H1 (cell line): Measurements from ENCODE around the gene ANKRD60. TPM values are rescaled to one million over a fixed set of nuclear protein-coding genes. Genes with fewer than 3 reads are reported as not detected.

ENCODE experiments used
- CTCF ChIA-PET: fragments of 300-600 bp; sonication (Branson Sonifier 250); formaldehyde crosslinking; loops from one replicate; lab custom pipeline; 2021; ENCODE audit not compliant: partially characterized antibody; lab: Charles Lee
- POLR2A ChIA-PET: fragments of 300-600 bp; sonication (Branson Sonifier 250); formaldehyde crosslinking; loops from one replicate; lab custom pipeline; 2021; ENCODE audit warnings: inconsistent platforms; ENCODE audit not compliant: partially characterized antibody; lab: Charles Lee
- DNase-seq, 2 experiments: peaks; one replicate each; pipeline versions ENCODE4 v3.0.0 to v3.0.0-alpha.2; 2010 to 2022; ENCODE audit warnings: low spot score in 2 of 2, low read depth in 1 of 2, mixed read lengths in 1 of 2
- FAIRE-seq: peaks from 2 replicates; lab custom pipeline; 2011; peaks lifted over from hg19 to GRCh38; lab: Jason Lieb, UNC
- H2AFZ ChIP-seq: 2 replicates; pipeline ENCODE4 v1.8.1; 2012; ENCODE audit warnings: low read length, inconsistent platforms
- H2AK5ac ChIP-seq: 2 replicates; pipeline ENCODE4 v1.6.1; 2013; ENCODE audit warnings: low read depth, low read length
- H2BK120ac ChIP-seq: replicated peaks from 2 replicates; pipeline ENCODE3; 2013; ENCODE audit warnings: low read depth, low read length, inconsistent platforms
- H2BK12ac ChIP-seq: 2 replicates; pipeline ENCODE4 v1.6.1; 2013; ENCODE audit warnings: low read depth, low read length
- H2BK15ac ChIP-seq: 2 replicates; pipeline ENCODE4 v1.6.1; 2013; ENCODE audit warnings: low read length
- H2BK20ac ChIP-seq: 2 replicates; pipeline ENCODE4 v1.6.1; 2013; ENCODE audit warnings: low read length
- H2BK5ac ChIP-seq: 2 replicates; pipeline ENCODE4 v1.6.1; 2013; ENCODE audit warnings: low read depth, low read length
- H3K14ac ChIP-seq: 2 replicates; pipeline ENCODE4 v1.6.1; 2013; ENCODE audit warnings: inconsistent platforms; ENCODE audit not compliant: insufficient read length
- H3K18ac ChIP-seq: 2 replicates; pipeline ENCODE4 v1.6.1; 2013; ENCODE audit warnings: low read length; ENCODE audit errors: extremely low read depth
- H3K23ac ChIP-seq: 2 replicates; pipeline ENCODE4 v1.6.1; 2013; ENCODE audit warnings: inconsistent platforms; ENCODE audit not compliant: insufficient read length
- H3K23me2 ChIP-seq: 2 replicates; pipeline ENCODE4 v1.6.1; 2013; ENCODE audit warnings: low read depth, low read length
- H3K27ac ChIP-seq: 2 replicates; pipeline ENCODE4 v1.6.1; 2011; ENCODE audit warnings: low read depth, low read length, inconsistent platforms
- H3K27me3 ChIP-seq, 4 experiments: replicated peaks in 1 of 4; 1 replicate in 1 of 4; 2 replicates in 3 of 4; pipeline versions ENCODE4 v1.6.1 to v1.8.1; 2011 to 2013; ENCODE audit warnings: low read length in 3 of 4, mild to moderate bottlenecking in 3 of 4, inconsistent platforms in 2 of 4, mixed read lengths in 2 of 4, moderate library complexity in 1 of 4; ENCODE audit not compliant: control insufficient read depth in 3 of 4, insufficient read depth in 3 of 4; ENCODE audit errors: extremely low read depth in 1 of 4
- H3K36me3 ChIP-seq, 4 experiments: 2 replicates each; pipeline versions ENCODE4 v1.6.1 to v1.8.1; 2011 to 2013; ENCODE audit warnings: mild to moderate bottlenecking in 4 of 4, low read length in 3 of 4, moderate library complexity in 2 of 4, control low read depth in 1 of 4, inconsistent platforms in 1 of 4; ENCODE audit not compliant: insufficient read depth in 4 of 4, control insufficient read depth in 2 of 4
- H3K4ac ChIP-seq: replicated peaks from 2 replicates; pipeline ENCODE3; 2013; ENCODE audit warnings: low read length, low read depth, mixed read lengths, inconsistent platforms; ENCODE audit not compliant: insufficient read length
- H3K4me1 ChIP-seq, 4 experiments: replicated peaks in 1 of 4; 1 replicate in 1 of 4; 2 replicates in 3 of 4; pipeline versions ENCODE4 v1.6.1 to v1.8.1; 2011 to 2013; ENCODE audit warnings: low read length in 3 of 4, inconsistent platforms in 2 of 4, mixed read lengths in 1 of 4; ENCODE audit not compliant: insufficient read depth in 4 of 4, control insufficient read depth in 3 of 4
- H3K4me2 ChIP-seq, 2 experiments: 2 replicates each; pipeline versions ENCODE4 v1.6.1 to v1.8.1; 2011 to 2013; ENCODE audit warnings: low read depth in 2 of 2, low read length in 2 of 2, control low read depth in 1 of 2, inconsistent platforms in 1 of 2, mild to moderate bottlenecking in 1 of 2; ENCODE audit not compliant: insufficient read depth in 1 of 2
- H3K4me3 ChIP-seq, 4 experiments: fragments of 200-600, 300-600 bp in 1 of 4; sonication (generic), shearing (Covaris generic), sonication (Bioruptor Twin) in 1 of 4; 2 replicates each; pipeline versions ENCODE4 v1.5.1 to v1.8.1; 2011 to 2016; ENCODE audit warnings: low read length in 4 of 4, low read depth in 3 of 4, control low read depth in 2 of 4, inconsistent platforms in 2 of 4, mild to moderate bottlenecking in 2 of 4, mixed read lengths in 1 of 4, moderate library complexity in 1 of 4; ENCODE audit not compliant: insufficient read depth in 2 of 4; ENCODE audit errors: extremely low read depth in 1 of 4
- H3K56ac ChIP-seq: replicated peaks from 2 replicates; pipeline ENCODE3; 2013; ENCODE audit warnings: low read depth, mild to moderate bottlenecking, mixed read lengths, low read length, inconsistent platforms; ENCODE audit not compliant: insufficient read length
- H3K79me1 ChIP-seq: 2 replicates; pipeline ENCODE4 v1.6.1; 2013; ENCODE audit warnings: low read depth, low read length, control low read depth
- H3K79me2 ChIP-seq, 2 experiments: 2 replicates each; pipeline versions ENCODE4 v1.6.1 to v1.8.1; 2012 to 2013; ENCODE audit warnings: low read length in 2 of 2, mild to moderate bottlenecking in 2 of 2, inconsistent platforms in 1 of 2; ENCODE audit not compliant: insufficient read depth in 2 of 2, control insufficient read depth in 1 of 2
- H3K9ac ChIP-seq, 4 experiments: replicated peaks in 1 of 4; 1 replicate in 1 of 4; 2 replicates in 3 of 4; pipeline versions ENCODE4 v1.6.1 to v1.8.1; 2011 to 2013; ENCODE audit warnings: low read depth in 3 of 4, low read length in 3 of 4, control low read depth in 2 of 4, mild to moderate bottlenecking in 2 of 4, moderate library complexity in 2 of 4, inconsistent platforms in 1 of 4; ENCODE audit errors: extremely low read depth in 1 of 4
- H3K9me3 ChIP-seq, 2 experiments: 2 replicates each; pipeline versions ENCODE4 v1.6.1 to v1.8.1; 2012 to 2013; ENCODE audit warnings: mild to moderate bottlenecking in 2 of 2, moderate library complexity in 2 of 2, control low read depth in 1 of 2, inconsistent platforms in 1 of 2, low read depth in 1 of 2, low read length in 1 of 2, mixed read lengths in 1 of 2; ENCODE audit not compliant: insufficient read depth in 2 of 2
- H4K20me1 ChIP-seq, 2 experiments: replicated peaks in 1 of 2; 2 replicates each; pipeline versions ENCODE3 to v1.8.1; 2011 to 2013; ENCODE audit warnings: inconsistent platforms in 2 of 2, low read length in 2 of 2, mild to moderate bottlenecking in 1 of 2; ENCODE audit not compliant: insufficient read depth in 2 of 2, control insufficient read depth in 1 of 2
- H4K5ac ChIP-seq: 2 replicates; pipeline ENCODE4 v1.6.1; 2013; ENCODE audit warnings: low read length, low read depth, mixed read lengths, inconsistent platforms; ENCODE audit not compliant: insufficient read length
- H4K8ac ChIP-seq: 2 replicates; pipeline ENCODE4 v1.8.0; 2013; ENCODE audit warnings: mild to moderate bottlenecking, moderate library complexity, low read length, inconsistent platforms; ENCODE audit not compliant: insufficient read depth; ENCODE audit errors: extremely low read depth
- H4K91ac ChIP-seq: replicated peaks from 2 replicates; pipeline ENCODE3; 2013; ENCODE audit warnings: low read length, mixed read lengths, inconsistent platforms; ENCODE audit not compliant: insufficient read length
- ASH2L ChIP-seq: fragments of 200-600, 300-600 bp; sonication (generic); IDR thresholded peaks from one replicate; pipeline ENCODE4 v1.7.1; 2017; ENCODE audit warnings: low read length
- BACH1 ChIP-seq: IDR thresholded peaks from 2 replicates; pipeline ENCODE4 v1.6.1; 2012; ENCODE audit warnings: low read length, improper control_type of control experiment
- EP300 ChIP-seq, 2 experiments: IDR thresholded peaks; 1 replicate in 1 of 2; 2 replicates in 1 of 2; pipeline ENCODE4 v1.6.1; 2011 to 2012; ENCODE audit warnings: low read depth in 2 of 2, low read length in 2 of 2, mild to moderate bottlenecking in 2 of 2, borderline replicate concordance in 1 of 2, inconsistent platforms in 1 of 2, moderate library complexity in 1 of 2
- HDAC6 ChIP-seq: IDR thresholded peaks from one replicate; pipeline ENCODE4 v1.7.1; 2012; ENCODE audit warnings: low read depth, mild to moderate bottlenecking, inconsistent platforms, low read length, moderate library complexity
- RXRA ChIP-seq: IDR thresholded peaks from 2 replicates; pipeline ENCODE4 v1.6.1; 2011; ENCODE audit warnings: low read depth, mild to moderate bottlenecking, low read length, moderate library complexity; ENCODE audit not compliant: insufficient read depth
- SP2 ChIP-seq: IDR thresholded peaks from 2 replicates; pipeline ENCODE4 v1.6.1; 2012; ENCODE audit warnings: mild to moderate bottlenecking, low read length, inconsistent platforms
- SUZ12 ChIP-seq: fragments of 200-600 bp; sonication (generic); IDR thresholded peaks from 2 replicates; pipeline ENCODE4 v1.6.1; 2012; ENCODE audit warnings: mild to moderate bottlenecking, inconsistent platforms, low read length, moderate library complexity, mixed read lengths
- TAF7 ChIP-seq: optimal IDR thresholded peaks from 2 replicates; pipeline ENCODE3; 2011; ENCODE audit warnings: low read depth, mild to moderate bottlenecking, inconsistent platforms, low read length, moderate library complexity, borderline replicate concordance
- TBP ChIP-seq: IDR thresholded peaks from 2 replicates; pipeline ENCODE4 v1.6.1; 2011; ENCODE audit warnings: low read depth, low read length, improper control_type of control experiment
- WGBS, 2 experiments: shearing (Covaris generic) in 1 of 2; methylation state at CpG; one replicate each; pipeline versions ENCODE4 v1.1.6 to v1.1.7; 2013 to 2015; ENCODE audit warnings: low lambda C conversion rate in 2 of 2, mixed read lengths in 2 of 2, inconsistent platforms in 1 of 2, low coverage in 1 of 2, missing lambda C conversion rate in 1 of 2; ENCODE audit not compliant: insufficient replicate concordance in 2 of 2, insufficient coverage in 1 of 2, insufficient read length in 1 of 2; ENCODE audit errors: extremely low coverage in 1 of 2, missing lambda C conversion rate in 1 of 2; 5-methylcytosine and 5-hydroxymethylcytosine counted together
- polyA plus RNA-seq, 7 experiments: library from polyadenylated mRNA; depleted of rRNA in 3 of 7; stranded (reverse) in 5 of 7; unstranded in 2 of 7; fragments of >200 nt in 5 of 7; fragments of 200-250 nt in 2 of 7; gene quantifications; 1 replicate in 5 of 7; 2 replicates in 1 of 7; 4 replicates in 1 of 7; pipeline versions ENCODE4 v1.2.1 to v1.2.3, GENCODE V29; 2011 to 2013; ENCODE audit warnings: missing spikeins in 2 of 7, mixed read lengths in 2 of 7
- total RNA-seq: library from RNA; stranded (reverse); fragmentation: NEBNext Ultra II Directional; extraction: Animal tissue kit (Norgen Biotek cat#: 25700); gene quantifications from 2 replicates; pipeline ENCODE4 v1.2.1, GENCODE V29; 2021
- TF ChIP-seq, protein P1 (sequence below): IDR thresholded peaks from 2 replicates; pipeline ENCODE4 v1.6.1; 2011; ENCODE audit warnings: low read length, improper control_type of control experiment
- TF ChIP-seq, protein P2 (sequence below): IDR thresholded peaks from 2 replicates; pipeline ENCODE4 v1.6.1; 2012; ENCODE audit warnings: low read length, inconsistent platforms

The ANKRD60 gene
- total and polyA plus RNA-seq, 2 of the 8 experiments (the other 6 are each of a cell fraction or from before 2014, with no cell fraction given) = not detected

DNA sequence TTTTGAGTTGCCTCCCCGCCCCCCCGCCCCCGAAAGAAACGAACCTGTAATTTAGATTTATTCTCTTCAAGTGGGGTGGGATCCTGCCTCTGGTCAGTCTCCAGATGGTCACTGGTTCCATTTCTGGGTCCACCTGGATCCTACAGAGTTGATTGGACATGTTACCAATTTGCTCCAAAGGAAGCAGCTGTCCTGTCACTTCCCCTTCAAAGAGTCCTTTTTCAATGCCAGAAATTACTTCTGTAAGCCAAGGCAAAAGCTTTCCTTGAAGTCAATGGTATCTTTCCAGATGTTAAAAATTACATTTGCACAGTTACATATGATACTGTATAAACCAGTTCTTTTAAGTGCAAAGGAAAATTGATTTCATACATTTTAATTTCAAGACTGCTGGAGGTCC, 12.0 kb upstream of the ANKRD60 start:
- no peaks in the 10 kb centered on the region for H3K9me3 ChIP-seq
- H3K23ac ChIP-seq = no peak overlapping the region
- H2BK12ac ChIP-seq = no peak overlapping the region
- H4K5ac ChIP-seq = no peak overlapping the region
- no peaks in the 10 kb centered on the region for H3K79me1 ChIP-seq
- no peak overlapping the region for H3K27ac ChIP-seq
- H3K27me3 ChIP-seq = no peaks in the 10 kb centered on the region; a peak in 1 of 7 replicates
- H3K79me2 ChIP-seq = no peaks in the 10 kb centered on the region
- no peak overlapping the region for H2BK120ac ChIP-seq
- DNase-seq (no peak), FAIRE-seq (no peak)
- no peak overlapping the region for H2BK20ac ChIP-seq
- H3K36me3 ChIP-seq = peaks cover 0 to 14% (median 7%) of the 10 kb centered on the region in 4 experiments; a peak in 4 of 8 replicates
- H4K8ac ChIP-seq = no peak overlapping the region
- no peak overlapping the region for H2BK5ac ChIP-seq
- H2AFZ ChIP-seq = no peak overlapping the region
- no peak overlapping the region for H2AK5ac ChIP-seq
- no peak overlapping the region for H3K56ac ChIP-seq
- H3K23me2 ChIP-seq = peaks cover 4% of the 10 kb centered on the region; the same call in 1 of the 2 replicates
- no peaks in the 10 kb centered on the region for H4K20me1 ChIP-seq
- H3K18ac ChIP-seq = no peak overlapping the region
- H3K4me1 ChIP-seq = no peaks in the 10 kb centered on the region; a peak in 1 of 7 replicates
- POLR2A ChIA-PET = no interaction called here
- no peak overlapping the region for H3K4ac ChIP-seq
- no peak overlapping the region for H3K4me2 ChIP-seq
- no peak overlapping the region for H4K91ac ChIP-seq
- H3K9ac ChIP-seq = no peak overlapping the region
- 93% methylated on average over 4 of the region's 4 CpGs; no CpG with 5 or more reads in 1 of the 2 experiments for WGBS, 2 experiments
- no peak overlapping the region for H2BK15ac ChIP-seq
- no peak overlapping the region for H3K14ac ChIP-seq
- no peak overlapping the region for H3K4me3 ChIP-seq
- CTCF ChIA-PET = interaction anchor here (0.9 to 2.0 kb wide), 2 partner anchors 165 to 207 kb away, joined by 3 to 17 read pairs; no protein-coding TSS in a partner anchor
- TF ChIP-seq TBP = no peak
- no peak for TF ChIP-seq EP300 (IDR thresholded peaks at IDR 0.05; ENCODE audit: borderline replicate concordance in 1 of 2, low read depth in 2 of 2, low read length in 2 of 2)
- TF ChIP-seq BACH1 = no peak
- TF ChIP-seq, protein P1, sequence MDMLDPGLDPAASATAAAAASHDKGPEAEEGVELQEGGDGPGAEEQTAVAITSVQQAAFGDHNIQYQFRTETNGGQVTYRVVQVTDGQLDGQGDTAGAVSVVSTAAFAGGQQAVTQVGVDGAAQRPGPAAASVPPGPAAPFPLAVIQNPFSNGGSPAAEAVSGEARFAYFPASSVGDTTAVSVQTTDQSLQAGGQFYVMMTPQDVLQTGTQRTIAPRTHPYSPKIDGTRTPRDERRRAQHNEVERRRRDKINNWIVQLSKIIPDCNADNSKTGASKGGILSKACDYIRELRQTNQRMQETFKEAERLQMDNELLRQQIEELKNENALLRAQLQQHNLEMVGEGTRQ = no peak
- TF ChIP-seq, protein P2, sequence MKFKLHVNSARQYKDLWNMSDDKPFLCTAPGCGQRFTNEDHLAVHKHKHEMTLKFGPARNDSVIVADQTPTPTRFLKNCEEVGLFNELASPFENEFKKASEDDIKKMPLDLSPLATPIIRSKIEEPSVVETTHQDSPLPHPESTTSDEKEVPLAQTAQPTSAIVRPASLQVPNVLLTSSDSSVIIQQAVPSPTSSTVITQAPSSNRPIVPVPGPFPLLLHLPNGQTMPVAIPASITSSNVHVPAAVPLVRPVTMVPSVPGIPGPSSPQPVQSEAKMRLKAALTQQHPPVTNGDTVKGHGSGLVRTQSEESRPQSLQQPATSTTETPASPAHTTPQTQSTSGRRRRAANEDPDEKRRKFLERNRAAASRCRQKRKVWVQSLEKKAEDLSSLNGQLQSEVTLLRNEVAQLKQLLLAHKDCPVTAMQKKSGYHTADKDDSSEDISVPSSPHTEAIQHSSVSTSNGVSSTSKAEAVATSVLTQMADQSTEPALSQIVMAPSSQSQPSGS = no peak
- TF ChIP-seq SUZ12 = no peak
- no peak for TF ChIP-seq SP2
- no peak for TF ChIP-seq TAF7
- TF ChIP-seq ASH2L = no peak
- TF ChIP-seq HDAC6 = no peak
- no peak for TF ChIP-seq RXRA
